Embryonic facial prominence (tissue), 1 donor: ENCODE data around the gene ADGRG1.
A peak's percentile ranks its signal among the peaks of the same experiment; 100 is the strongest.
"Not testable (repeated sequence)": the region's sequence is repeated elsewhere in the genome, so short reads cannot be mapped to it uniquely, and the experiment has no call there.

Source experiments
- DNase-seq: peaks from one replicate; pipeline ENCODE4 v3.0.0-alpha.2; 2016; ENCODE audit errors: extremely low spot score

Gene ADGRG1

DNA sequence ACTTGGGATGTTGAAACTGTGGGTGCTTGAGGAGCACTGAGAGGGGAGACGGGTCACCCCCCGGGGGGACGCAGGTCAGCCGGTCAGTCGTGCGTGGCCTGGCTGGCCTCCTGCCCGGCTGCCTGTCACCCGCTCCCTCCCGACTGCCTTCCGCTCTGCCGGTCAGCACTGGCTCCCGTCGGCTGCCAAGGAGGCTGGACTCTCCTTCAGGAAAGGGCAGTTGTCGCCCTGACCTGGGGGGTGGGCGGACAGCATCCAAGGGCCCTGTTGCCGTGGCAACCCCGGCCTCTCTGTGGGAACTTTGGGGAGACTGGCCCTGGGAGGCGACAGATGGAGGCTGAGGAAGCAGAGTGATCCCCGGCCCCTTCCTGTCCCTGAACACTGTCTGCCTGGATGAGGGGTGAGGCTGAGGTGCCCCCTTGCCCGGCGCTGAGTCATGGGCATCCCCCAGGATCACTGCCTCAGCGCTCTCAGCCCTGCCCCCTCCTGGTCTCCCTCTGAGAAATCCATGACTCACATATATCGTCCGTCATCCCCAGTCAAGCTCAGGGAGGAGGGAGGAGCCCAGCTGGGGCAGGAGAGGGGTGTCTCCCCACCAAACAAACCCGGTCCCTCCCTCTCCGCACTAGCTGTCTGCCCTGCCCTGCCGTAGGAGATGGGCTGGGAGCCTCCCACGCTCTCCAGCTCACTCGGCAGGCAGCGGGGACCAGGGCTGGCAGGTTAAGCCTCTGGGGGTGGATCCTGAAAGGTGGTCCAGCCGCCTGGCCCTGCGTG, at the start of gene ADGRG1:
ADGRG1 (plus strand) TSS at position 623 of the 774 bp plus-strand sequence. CDS start 21,658 bp downstream, outside the sequence.
- DNase-seq: peak; percentile 48

DNA sequence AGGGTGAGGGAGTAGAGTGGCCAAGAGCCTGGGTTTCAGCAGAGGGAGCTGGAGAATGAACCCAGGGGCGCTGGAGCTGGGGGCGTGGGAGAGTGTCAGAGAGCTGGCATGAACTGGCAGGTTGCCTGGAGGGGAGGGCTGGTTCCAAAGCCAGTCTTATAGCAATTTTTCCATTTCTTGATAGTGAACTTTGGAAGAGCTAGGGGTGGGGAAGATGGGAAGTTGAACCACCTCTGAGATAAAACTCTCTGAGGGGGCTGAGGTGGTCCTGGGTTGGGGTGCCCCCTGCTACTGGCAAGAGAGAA, 49.1 kb upstream of the ADGRG1 start:
- no peak for DNase-seq

DNA sequence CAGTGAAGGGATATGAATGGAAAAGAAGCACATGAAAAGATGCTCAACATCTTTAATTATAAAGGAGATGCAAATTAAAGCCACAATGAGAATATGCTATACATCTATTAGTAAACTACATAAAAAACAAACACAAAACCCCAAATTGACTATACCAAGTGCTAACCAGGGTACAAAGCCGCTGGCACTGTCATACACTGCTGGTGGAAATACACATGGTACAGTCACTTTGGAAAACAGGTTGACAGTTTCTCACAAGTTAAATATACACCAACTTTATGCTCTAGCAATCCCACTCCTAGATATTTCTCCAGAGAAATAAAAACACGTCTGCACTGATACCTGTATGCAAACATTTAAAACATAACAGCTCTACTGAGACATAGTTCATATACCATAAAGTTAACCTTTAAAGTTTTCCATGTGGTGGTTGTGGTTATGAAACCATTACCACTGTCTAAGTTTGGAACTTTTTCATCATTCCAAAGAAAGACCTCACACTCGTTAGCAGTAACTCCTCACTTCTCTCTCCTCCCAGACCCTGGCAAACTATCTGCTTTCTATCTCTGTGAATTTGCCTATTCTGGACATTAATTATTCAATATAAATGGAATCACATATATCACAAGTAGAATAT, 43.3 kb upstream of the ADGRG1 start:
- DNase-seq: no peak

DNA sequence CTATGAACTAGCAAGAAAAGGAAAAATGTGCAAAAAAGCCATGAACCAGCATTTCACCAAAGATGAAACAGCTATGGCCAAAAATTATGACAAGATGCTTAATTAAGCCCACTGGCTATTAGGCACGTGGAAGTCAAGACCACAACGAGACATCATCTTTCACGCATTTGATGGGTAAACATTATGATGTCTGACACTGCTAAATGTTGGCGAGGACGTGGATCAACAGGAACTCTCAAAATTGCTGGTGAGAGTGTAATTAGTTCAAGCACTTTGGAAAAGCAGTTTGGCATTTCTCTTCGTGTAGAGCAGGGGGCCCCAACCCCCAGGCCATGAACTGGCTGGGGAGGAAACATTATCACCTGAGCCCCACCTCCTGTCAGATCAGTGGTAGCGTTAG, 39.6 kb upstream of the ADGRG1 start:
- no peak for DNase-seq

DNA sequence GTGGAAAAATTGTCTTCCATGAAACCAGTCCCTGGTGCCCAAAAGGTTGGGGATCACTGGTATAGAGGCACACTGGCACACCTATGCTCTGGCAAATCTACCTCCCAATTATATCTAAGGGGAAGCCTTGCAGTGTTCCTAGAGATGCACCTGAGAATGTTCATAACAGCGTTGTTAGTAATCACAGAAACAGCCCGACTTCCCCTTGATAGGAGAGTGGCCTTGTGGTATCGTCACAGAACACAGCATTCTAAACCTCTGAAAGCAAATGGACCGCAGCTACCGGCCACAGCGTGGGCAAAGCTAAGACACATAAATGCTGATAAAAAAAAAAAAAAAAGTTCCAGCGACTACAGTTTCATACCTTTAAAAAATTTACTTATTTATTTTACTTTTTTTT, 39.1 kb upstream of the ADGRG1 start:
- no peak for DNase-seq

DNA sequence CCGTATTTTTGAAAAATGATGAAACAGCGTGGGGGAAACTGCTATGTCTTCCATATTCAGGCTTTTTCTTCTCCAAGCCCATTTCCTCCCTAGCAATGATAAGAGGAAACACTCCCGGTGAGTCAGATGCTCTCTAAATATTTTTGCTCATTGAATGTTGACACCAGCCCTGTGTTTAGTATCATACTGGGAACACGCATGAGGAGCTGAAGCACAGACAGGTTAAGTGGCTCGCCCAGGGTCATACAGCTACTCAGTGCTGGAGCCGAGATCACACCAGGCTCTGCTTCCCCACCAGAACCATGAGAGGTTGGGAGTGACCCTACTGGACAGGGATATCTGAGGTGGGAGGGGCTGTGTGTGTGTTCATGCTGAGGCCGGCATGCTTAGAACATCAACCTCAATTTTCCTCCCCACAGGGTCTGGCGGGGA, 37.8 kb upstream of the ADGRG1 start:
- DNase-seq: no peak

DNA sequence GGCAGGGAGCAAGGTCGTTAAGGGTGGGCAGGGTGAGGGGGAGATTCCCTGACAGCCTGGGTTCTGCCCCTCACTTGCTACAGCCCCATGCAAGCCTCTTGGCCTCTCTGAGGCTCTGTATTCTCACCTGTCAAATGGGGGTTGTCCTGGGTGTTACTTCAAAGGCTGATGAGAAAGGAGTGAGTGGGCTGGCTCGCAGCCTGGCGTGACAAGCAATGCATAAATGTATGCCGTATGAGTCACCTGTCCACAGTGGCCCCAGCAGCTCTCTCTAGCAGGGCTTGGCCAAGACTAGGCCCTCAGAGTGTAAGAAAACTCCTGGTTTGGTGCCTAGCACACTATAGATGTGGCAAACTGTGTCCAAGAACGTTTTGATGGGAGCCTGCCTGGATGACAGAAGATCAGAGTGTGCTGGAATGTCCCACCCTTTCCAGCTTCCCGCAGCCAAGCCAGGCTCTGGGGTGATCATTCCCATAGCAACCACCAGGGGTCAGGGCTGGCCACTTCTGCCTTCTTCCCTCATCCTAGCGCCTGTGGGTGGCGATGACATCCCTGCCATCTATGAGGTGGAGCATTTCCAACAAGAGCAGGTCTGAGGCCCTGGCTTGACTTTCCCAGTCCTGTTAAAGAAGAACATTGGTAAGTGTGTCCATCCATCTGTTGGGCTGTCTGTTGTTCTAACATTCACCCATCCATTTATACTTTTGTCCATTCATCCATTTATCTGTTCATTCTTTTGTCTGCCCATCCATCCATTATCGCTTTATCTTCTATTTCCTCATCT, 37.2 kb upstream of the ADGRG1 start:
- no peak for DNase-seq

DNA sequence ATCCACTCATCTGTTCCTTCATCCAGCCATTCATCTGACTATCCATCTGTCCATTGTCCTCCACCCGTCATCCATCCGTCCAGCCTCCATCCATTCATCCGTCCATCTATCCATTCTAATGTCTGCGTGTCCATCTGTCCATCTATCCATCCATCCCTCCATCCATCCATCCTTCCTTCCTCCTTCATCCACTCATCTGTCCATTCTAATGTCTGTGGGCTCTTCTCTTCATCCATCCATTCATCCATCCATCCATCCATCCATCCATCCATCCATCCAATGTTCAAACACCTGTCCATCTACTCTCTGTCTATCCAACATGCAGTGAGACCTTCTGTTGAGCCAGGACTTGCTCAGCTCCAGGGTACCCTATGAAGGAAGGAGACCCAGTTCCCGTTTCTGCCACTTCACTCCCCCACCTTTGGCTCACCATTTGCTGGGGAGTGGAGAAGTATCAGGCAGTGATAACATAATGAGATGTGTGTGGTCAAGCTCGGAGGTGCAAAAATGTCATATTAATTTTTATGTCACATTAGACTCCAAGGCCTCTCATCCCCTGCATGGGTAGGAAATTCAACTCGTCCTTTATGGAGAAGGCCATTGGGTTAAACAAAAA, 36.5 kb upstream of the ADGRG1 start:
- DNase-seq: no peak

DNA sequence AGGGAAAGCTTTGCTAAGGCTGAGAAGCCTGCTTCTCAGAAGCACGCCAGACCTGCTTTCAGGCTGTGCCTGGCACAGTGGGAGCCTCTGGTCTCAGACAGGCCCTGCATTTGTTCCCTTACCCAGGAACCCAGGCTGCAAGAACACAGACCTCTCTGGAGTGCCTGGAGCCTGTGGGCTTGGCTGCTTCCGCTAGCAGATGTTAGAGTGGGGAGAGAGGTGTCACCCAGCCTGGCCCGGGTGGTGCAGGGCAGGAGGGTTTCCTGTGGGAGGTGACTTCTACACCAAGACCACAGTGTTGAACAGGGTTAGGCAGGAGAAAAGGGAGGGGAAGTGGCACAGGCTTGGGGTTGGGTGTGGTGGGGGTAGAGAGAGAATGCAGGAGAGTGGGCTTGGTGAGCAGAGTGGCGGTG, 35.8 kb upstream of the ADGRG1 start:
- no peak for DNase-seq

DNA sequence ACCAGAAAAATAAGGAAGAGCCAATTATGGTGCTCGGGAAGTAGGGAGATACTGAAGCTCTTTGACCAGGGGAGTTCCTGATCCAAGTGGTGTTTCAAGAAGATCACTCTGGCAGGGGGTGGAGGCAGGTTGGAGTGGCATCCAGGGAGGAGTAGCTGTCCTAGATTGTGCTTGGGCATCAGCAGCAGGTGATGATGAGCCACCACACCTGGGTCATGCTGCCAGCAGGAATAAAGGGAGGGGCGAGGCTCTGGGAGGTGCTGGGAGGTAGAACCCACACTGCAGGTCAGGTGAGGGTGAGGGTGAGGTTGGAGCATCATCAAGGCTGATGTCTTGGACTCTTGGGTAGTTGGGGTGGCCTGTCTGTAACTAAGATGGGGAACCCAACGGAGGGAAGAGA, 35.4 kb upstream of the ADGRG1 start:
- DNase-seq: no peak

DNA sequence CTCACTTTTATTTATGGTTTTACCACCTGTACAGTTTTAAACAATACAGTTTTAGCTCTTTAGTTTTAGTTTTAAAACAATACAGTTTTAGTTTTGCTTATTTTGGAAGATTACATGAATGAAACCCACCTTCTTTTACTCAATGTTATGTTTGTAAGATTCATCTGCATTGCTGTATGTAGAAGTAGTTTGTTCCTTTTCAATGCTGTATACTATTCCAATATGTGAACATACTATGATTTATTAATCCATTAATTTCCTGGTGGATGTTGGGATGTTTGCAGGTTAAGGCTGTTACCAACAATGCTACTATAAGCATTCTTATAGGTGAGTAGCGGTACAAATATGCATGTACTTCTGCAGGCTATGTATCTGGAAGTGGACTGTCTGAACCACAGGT, 34.4 kb upstream of the ADGRG1 start:
- no peak for DNase-seq

DNA sequence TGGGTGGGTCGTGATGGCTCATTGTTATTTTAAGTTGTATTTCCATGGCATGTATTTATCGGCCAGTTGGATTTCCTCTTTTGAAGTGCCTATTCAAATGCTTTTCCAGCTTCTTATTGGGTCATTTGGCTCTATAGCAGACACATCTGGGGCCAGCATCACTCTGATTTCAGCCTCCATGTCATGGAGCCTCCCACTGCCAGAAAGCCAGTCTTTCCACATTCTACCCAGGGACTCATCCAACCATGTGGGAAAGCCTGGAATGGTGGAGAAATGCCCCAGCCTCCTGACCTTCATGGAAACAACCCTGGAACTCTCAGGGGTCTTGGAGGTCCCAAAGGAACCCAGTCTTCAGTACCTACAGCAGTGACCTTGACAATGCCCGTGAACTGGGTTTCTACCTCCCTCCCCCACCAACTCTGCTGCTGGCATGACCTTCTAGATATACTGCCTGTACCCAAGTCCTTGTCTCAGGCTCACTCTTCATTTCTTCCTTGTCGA, 33.8 kb upstream of the ADGRG1 start:
- no peak for DNase-seq

DNA sequence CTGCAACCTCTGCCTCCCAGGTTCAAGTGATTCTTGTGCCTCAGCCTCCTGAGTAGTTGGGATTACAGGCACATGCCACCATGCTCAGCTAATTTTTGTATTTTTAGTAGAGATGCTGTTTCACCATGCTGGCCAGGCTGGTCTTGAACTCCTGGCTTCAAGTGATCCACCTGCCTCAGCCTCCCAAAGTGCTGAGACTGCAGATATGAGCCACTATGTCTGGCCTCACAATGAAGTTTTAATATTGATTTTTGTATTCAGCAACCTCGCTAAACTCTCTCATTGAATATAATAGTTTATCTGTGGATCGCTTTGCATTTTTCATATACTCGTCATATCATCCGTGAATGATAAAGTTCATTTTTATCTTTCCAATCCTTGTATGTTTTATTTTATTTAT, 32.2 kb upstream of the ADGRG1 start:
- DNase-seq: not testable (repeated sequence)

DNA sequence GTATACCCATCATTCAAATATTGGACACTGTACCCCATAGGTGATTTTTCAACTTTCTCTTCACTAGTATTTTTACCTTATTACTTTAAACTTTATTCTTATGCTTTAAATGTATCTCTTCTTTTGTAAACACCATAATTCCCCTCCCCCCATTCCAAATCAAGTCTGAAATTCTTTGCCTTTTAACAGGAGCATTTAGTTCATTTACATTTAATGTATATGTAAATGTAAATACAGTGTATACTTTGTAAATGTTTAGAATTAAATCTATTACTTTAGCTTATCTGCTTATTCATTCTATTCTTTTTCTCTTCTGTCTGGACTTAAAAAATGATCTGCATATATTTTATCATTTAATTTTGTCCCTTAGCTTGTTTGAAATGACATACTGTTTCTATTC, 30.0 kb upstream of the ADGRG1 start:
- no peak for DNase-seq

DNA sequence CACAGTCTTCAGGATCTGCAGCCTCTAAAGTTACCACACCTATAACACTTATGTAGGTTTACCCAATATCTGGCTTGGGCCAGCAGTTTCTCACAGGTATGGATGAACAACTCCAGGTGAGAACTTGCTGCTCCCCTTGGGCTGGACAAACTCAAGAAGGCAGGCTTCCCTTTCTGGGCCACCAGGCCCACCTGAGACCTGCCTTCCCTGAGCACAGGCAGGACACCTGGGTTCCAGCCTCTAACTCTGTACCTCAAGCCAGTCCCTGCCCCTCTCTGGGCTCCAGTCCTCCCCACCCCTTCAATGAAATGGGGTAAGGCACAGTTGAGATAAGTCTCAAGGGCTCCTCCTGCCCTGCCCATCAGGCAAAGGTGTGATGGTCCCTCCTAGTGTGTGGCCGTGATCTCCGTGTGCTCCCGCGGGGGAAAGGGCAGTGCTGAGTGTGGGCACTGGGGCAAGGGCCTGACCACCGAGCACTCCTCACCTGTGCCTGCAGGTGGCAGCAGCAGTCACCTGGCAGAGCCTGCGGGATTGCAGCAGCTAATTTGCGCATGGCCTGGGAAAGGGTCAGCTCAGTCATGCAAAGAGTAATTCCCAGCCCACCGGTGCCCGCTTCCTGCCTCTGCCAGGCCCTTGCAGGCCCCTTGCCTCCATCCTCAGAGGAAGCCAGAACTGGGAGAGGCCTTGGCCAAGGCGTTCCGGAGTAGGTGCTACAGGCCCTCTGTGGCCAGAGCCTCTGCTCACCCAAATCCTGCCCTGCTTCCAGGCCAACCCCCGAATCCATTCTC, 28.2 kb upstream of the ADGRG1 start:
- DNase-seq: no peak

DNA sequence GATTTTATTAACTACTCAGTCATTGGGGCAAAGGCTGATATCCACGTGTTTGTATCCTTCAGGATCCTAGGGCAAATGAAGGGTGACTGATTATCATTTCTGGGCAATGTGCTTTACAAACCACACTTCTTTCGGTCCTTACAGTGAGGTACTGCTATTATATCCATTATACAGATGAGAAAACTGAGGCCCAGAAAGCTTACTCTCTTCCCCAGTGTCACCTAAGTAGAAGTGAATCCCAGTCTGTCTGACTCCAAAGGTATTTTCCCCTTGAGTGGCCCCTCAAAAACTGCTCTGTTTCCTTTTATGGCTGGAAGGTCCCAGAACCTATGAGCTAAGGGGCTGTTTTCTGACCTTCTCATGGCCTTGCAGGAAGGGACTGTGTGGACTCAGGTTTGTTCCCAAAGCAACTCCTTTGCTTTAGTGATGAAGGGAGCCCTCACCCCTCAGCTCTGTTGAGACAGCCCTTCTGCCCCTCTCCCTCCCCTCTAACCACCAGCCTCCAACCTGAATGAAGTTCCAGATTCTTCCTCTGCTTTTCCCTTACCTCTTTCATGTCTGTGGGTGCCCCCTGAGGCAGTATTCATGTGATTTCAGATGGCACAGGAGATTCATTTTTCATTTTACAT, 27.4 kb upstream of the ADGRG1 start:
- no peak for DNase-seq

DNA sequence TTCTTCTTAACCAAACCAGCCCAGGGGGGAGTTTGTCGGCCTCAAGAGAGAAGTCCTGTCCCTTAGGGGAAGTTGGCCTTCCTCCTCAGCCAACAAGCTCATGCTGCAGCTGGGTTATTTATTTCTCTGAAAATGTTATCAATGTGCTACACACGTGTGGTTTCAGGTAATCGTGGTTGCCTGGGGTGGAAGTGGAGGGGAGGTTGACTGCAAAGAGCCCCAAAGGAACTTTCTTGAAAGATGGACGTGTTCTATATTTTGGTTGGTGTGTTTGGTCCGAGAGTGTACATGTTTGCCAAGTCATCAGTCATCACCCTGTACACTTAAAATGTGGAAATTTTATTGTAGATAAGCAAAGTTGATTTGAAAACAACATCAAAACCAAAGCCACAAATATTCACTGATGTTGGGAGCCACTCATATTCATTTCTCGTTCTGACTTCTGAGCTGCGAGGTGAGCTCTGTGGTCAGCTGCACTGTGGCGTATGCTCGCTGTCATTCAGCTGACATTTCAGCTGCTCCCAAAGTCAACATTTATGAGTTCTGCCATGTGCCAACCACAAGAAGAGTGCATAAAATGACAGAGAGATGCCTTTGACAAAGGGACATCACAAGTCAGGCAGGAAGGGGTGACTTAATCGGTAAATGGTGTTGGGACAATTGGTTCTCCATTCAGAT, 26.5 kb upstream of the ADGRG1 start:
- DNase-seq: no peak

DNA sequence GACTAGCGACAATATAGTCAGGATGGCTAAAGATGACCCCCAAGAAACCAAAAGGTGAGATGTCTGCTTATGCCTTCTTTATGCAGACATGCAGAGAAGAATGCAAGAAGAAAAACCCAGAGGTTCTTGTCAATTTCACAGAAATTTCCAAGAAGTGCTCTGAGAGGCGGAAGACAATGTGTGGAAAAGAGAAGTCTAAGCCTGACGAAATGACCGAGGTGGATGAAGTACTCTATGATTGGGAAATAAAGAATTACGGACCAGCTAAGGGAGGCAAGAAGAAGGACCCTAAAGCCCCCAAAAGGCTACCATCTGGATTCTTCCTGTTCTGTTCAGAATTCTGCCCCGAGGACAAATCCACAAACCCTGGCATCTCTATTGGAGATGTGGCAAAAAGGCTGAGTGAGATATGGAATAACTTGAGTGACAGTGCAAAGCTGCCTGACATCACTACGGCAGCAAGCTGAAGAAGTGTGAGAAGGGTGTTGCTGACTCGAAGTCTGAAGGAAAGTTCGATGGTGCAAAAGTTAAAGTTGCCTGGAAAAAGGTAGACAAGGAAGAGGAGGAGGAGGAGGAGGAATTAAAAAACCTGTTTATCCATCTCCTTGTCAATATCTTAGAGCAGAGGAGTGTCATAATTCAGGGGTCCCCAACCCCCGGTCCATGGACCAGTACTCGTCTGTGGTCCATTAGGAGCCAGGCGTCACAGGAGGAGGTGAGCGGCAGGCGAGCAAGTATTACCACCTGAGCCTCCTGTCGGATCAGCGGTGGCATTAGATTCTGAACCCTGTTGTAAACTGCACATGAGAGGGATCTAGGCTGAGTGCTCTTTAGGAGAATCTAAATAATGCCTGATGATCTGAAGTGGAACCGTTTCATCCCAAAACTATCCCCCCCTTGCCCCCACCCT, 25.1 kb upstream of the ADGRG1 start:
- DNase-seq: no peak

DNA sequence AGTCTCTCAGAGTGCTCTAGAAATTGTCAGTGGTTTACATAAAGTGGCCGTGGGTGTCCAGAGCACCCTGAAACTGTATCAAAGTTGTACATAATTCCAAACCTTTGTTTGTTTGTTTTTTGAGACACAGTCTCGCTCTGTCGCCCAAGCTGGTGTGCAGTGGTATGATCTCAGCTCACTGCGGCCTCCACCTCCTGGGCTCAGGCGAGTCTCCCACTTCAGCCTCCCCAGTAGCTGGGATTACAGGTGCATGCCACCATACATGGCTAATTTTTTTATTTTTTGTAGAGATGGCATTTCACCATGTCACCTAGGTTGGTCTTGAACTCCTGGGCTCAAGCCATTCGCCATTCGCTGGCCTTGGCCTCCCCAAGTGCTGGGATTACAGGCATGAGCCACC, 24.3 kb upstream of the ADGRG1 start:
- no peak for DNase-seq
